HepG2 (cell line): ENCODE data around the gene ARHGAP9. TPM values are rescaled to one million over a fixed set of nuclear protein-coding genes. Genes with fewer than 3 reads are reported as not detected.

ENCODE experiments used
- AGO2 ChIP-seq: fragments of 200-400 bp; formaldehyde crosslinking; optimal IDR thresholded peaks from 2 replicates; pipeline ENCODE3; 2017; ENCODE audit warnings: mild to moderate bottlenecking, low read depth, low read length, moderate library complexity
- FOXC1 ChIP-seq: sonication (generic); formaldehyde crosslinking; IDR thresholded peaks from 2 replicates; pipeline ENCODE4 v1.8.0; 2022; ENCODE audit warnings: mild to moderate bottlenecking, missing genetic modification reagents, borderline replicate concordance
- HOXA3 ChIP-seq: sonication (generic); formaldehyde crosslinking; IDR thresholded peaks from 2 replicates; pipeline ENCODE4 v1.5.0; 2020; ENCODE audit warnings: missing genetic modification reagents
- HOXD1 ChIP-seq: sonication (generic); formaldehyde crosslinking; IDR thresholded peaks from 2 replicates; pipeline ENCODE4 v1.5.0; 2020; ENCODE audit warnings: missing genetic modification reagents
- MNT ChIP-seq: fragments of 450-650 bp; IDR thresholded peaks from 2 replicates; pipeline ENCODE4 v1.6.1; 2016
- NONO ChIP-seq, 2 experiments: fragments of 450-650 bp in 1 of 2; sonication (generic) in 1 of 2; formaldehyde crosslinking in 1 of 2; IDR thresholded peaks in 1 of 2; conservative IDR thresholded peaks in 1 of 2; 2 replicates each; pipeline versions ENCODE4 v1.6.1 to v1.8.0; 2017 to 2022; ENCODE audit warnings: mild to moderate bottlenecking in 1 of 2, missing genetic modification reagents in 1 of 2, moderate library complexity in 1 of 2
- SMARCE1 ChIP-seq: fragments of 450-650 bp; IDR thresholded peaks from 2 replicates; pipeline ENCODE4 v1.6.1; 2017; ENCODE audit warnings: borderline replicate concordance
- STAT5B ChIP-seq: sonication (generic); formaldehyde crosslinking; IDR thresholded peaks from 2 replicates; pipeline ENCODE4 v1.4.0; 2020; ENCODE audit warnings: missing genetic modification reagents
- U2AF2 ChIP-seq: fragments of 200-400 bp; formaldehyde crosslinking; IDR thresholded peaks from 2 replicates; pipeline ENCODE4 v1.6.1; 2017; ENCODE audit warnings: low read depth, mild to moderate bottlenecking, low read length
- XBP1 ChIP-seq: sonication (generic); formaldehyde crosslinking; IDR thresholded peaks from 2 replicates; pipeline ENCODE4 v1.5.0; 2020; ENCODE audit warnings: missing genetic modification reagents
- ZBTB37 ChIP-seq: sonication (generic); formaldehyde crosslinking; IDR thresholded peaks from 2 replicates; pipeline ENCODE4 v1.4.0; 2020; ENCODE audit warnings: mild to moderate bottlenecking, missing genetic modification reagents
- ZC3H4 ChIP-seq: sonication (generic); formaldehyde crosslinking; IDR thresholded peaks from 2 replicates; pipeline ENCODE4 v1.4.0; 2020; ENCODE audit warnings: missing genetic modification reagents, borderline replicate concordance
- ZFY ChIP-seq: sonication (generic); formaldehyde crosslinking; IDR thresholded peaks from 2 replicates; pipeline ENCODE4 v1.4.0; 2020; ENCODE audit warnings: missing genetic modification reagents
- ZNF431 ChIP-seq: sonication (generic); formaldehyde crosslinking; IDR thresholded peaks from 2 replicates; pipeline ENCODE4 v1.9.0; 2022; ENCODE audit warnings: missing genetic modification reagents, low read depth, mild to moderate bottlenecking, borderline replicate concordance
- ZNF441 ChIP-seq: sonication (generic); formaldehyde crosslinking; IDR thresholded peaks from 2 replicates; pipeline ENCODE4 v1.7.0; 2021; ENCODE audit warnings: missing genetic modification reagents, borderline replicate concordance
- polyA plus RNA-seq, 8 experiments: library from polyadenylated mRNA; depleted of rRNA in 3 of 8; stranded (reverse) in 7 of 8; unstranded in 1 of 8; fragments of >200 nt; fragmentation: Illumina TruSeq in 4 of 8; extraction: Trizol in 4 of 8; gene quantifications; 2 replicates each; pipeline versions ENCODE4 v1.2.1 to v1.2.3, GENCODE V29; 2011 to 2016; ENCODE audit warnings: low read depth in 4 of 8, missing spikeins in 1 of 8, mixed read lengths in 1 of 8; ENCODE audit not compliant: insufficient read depth in 1 of 8
- total RNA-seq, 5 experiments: library from RNA; depleted of rRNA; stranded (reverse); fragments of >200 nt; fragmentation: Illumina TruSeq; extraction: Trizol; gene quantifications; 2 replicates each; pipeline ENCODE4 v1.2.3, GENCODE V29; 2016; ENCODE audit warnings: low read depth in 1 of 5
- TF ChIP-seq, protein P1 (sequence below): sonication (generic); formaldehyde crosslinking; IDR thresholded peaks from 2 replicates; pipeline ENCODE4 v1.4.0; 2020; ENCODE audit warnings: missing genetic modification reagents, borderline replicate concordance
- TF ChIP-seq, protein P2 (sequence below): sonication (generic); formaldehyde crosslinking; IDR thresholded peaks from 2 replicates; pipeline ENCODE4 v1.4.0; 2020; ENCODE audit warnings: missing genetic modification reagents

ARHGAP9 gene
- total and polyA plus RNA-seq, 2 of the 13 experiments (the other 11 are each of a cell fraction or from before 2014, with no cell fraction given), result 0.18 to 1.2 TPM

GRCh38 chr12:57522011-57522886, 42.6 kb upstream of the ARHGAP9 start, which contains the start of gene MBD6 (continued):
- TF ChIP-seq AGO2, result peak; percentile 32
- TF ChIP-seq SMARCE1, result no peak
- peak; percentile 40; the same call in 1 of the 2 replicates for TF ChIP-seq HOXD1 (CRISPR knock-in tag)
- peak; percentile 79 for TF ChIP-seq ZFY (CRISPR knock-in tag)
- TF ChIP-seq NONO (IDR thresholded peaks at IDR 0.05), result no peak
- TF ChIP-seq NONO (CRISPR knock-in tag; conservative IDR thresholded peaks at IDR 0.05), result peak; percentile 74; the same call in 1 of the 2 replicates
- TF ChIP-seq, protein P1, sequence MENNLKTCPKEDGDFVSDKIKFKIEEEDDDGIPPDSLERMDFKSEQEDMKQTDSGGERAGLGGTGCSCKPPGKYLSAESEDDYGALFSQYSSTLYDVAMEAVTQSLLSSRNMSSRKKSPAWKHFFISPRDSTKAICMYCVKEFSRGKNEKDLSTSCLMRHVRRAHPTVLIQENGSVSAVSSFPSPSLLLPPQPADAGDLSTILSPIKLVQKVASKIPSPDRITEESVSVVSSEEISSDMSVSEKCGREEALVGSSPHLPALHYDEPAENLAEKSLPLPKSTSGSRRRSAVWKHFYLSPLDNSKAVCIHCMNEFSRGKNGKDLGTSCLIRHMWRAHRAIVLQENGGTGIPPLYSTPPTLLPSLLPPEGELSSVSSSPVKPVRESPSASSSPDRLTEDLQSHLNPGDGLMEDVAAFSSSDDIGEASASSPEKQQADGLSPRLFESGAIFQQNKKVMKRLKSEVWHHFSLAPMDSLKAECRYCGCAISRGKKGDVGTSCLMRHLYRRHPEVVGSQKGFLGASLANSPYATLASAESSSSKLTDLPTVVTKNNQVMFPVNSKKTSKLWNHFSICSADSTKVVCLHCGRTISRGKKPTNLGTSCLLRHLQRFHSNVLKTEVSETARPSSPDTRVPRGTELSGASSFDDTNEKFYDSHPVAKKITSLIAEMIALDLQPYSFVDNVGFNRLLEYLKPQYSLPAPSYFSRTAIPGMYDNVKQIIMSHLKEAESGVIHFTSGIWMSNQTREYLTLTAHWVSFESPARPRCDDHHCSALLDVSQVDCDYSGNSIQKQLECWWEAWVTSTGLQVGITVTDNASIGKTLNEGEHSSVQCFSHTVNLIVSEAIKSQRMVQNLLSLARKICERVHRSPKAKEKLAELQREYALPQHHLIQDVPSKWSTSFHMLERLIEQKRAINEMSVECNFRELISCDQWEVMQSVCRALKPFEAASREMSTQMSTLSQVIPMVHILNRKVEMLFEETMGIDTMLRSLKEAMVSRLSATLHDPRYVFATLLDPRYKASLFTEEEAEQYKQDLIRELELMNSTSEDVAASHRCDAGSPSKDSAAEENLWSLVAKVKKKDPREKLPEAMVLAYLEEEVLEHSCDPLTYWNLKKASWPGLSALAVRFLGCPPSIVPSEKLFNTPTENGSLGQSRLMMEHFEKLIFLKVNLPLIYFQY, result peak; percentile 82; the same call in 1 of the 2 replicates
- TF ChIP-seq MNT, result peak; percentile 92
- 0 out of 2 replicates have a peak, but pooled peaks have one; percentile 60 for TF ChIP-seq U2AF2
- TF ChIP-seq, protein P2, sequence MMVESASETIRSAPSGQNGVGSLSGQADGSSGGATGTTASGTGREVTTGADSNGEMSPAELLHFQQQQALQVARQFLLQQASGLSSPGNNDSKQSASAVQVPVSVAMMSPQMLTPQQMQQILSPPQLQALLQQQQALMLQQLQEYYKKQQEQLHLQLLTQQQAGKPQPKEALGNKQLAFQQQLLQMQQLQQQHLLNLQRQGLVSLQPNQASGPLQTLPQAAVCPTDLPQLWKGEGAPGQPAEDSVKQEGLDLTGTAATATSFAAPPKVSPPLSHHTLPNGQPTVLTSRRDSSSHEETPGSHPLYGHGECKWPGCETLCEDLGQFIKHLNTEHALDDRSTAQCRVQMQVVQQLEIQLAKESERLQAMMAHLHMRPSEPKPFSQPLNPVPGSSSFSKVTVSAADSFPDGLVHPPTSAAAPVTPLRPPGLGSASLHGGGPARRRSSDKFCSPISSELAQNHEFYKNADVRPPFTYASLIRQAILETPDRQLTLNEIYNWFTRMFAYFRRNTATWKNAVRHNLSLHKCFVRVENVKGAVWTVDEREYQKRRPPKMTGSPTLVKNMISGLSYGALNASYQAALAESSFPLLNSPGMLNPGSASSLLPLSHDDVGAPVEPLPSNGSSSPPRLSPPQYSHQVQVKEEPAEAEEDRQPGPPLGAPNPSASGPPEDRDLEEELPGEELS, result peak; percentile 85
- TF ChIP-seq ZNF431, result no peak
- no peak; the same call in 1 of the 2 replicates for TF ChIP-seq FOXC1
- no peak for TF ChIP-seq STAT5B (CRISPR knock-in tag)
- no peak for TF ChIP-seq XBP1
- TF ChIP-seq ZC3H4 (CRISPR knock-in tag), result 0 out of 2 replicates have a peak, but pooled peaks have one; percentile 35
- TF ChIP-seq ZBTB37 (CRISPR knock-in tag), result no peak
- peak; percentile 17; the same call in 1 of the 2 replicates for TF ChIP-seq ZNF441
- TF ChIP-seq HOXA3 (CRISPR knock-in tag), result peak; percentile 64; the same call in 1 of the 2 replicates
